HepG2 (cell line): ENCODE data around the gene NBL1. TPM values are rescaled to one million over a fixed set of nuclear protein-coding genes. Genes with fewer than 3 reads are reported as not detected.

Source experiments
- DZIP1 ChIP-seq: sonication (generic); formaldehyde crosslinking; IDR thresholded peaks from 2 replicates; pipeline ENCODE4 v1.5.0; 2020; ENCODE audit warnings: mild to moderate bottlenecking, missing genetic modification reagents
- E2F2 ChIP-seq: sonication (generic); formaldehyde crosslinking; IDR thresholded peaks from 2 replicates; pipeline ENCODE4 v1.4.0; 2020; ENCODE audit warnings: missing genetic modification reagents, borderline replicate concordance
- ESRRA ChIP-seq: sonication (generic); formaldehyde crosslinking; IDR thresholded peaks from 2 replicates; pipeline ENCODE4 v1.5.1; 2020; ENCODE audit warnings: mild to moderate bottlenecking, low read depth, missing genetic modification reagents
- KDM5B ChIP-seq: sonication (generic); formaldehyde crosslinking; IDR thresholded peaks from 2 replicates; pipeline ENCODE4 v1.4.0; 2020; ENCODE audit warnings: missing genetic modification reagents, mild to moderate bottlenecking, borderline replicate concordance
- MAF1 ChIP-seq: sonication (generic); formaldehyde crosslinking; IDR thresholded peaks from 2 replicates; pipeline ENCODE4 v1.5.0; 2020; ENCODE audit warnings: missing genetic modification reagents, borderline replicate concordance
- MLLT10 ChIP-seq: sonication (generic); formaldehyde crosslinking; IDR thresholded peaks from 2 replicates; pipeline ENCODE4 v1.4.0; 2020; ENCODE audit warnings: missing genetic modification reagents
- NFRKB ChIP-seq: fragments of 450-650 bp; IDR thresholded peaks from 2 replicates; pipeline ENCODE4 v1.6.1; 2017
- POGK ChIP-seq: sonication (generic); formaldehyde crosslinking; conservative IDR thresholded peaks from 2 replicates; pipeline ENCODE4 v1.8.0; 2022; ENCODE audit warnings: mild to moderate bottlenecking, moderate library complexity, missing genetic modification reagents
- RELA ChIP-seq: sonication (generic); formaldehyde crosslinking; IDR thresholded peaks from 2 replicates; pipeline ENCODE4 v1.4.0; 2020; ENCODE audit warnings: missing genetic modification reagents
- REST ChIP-seq, 2 experiments: IDR thresholded peaks; 2 replicates each; pipeline ENCODE4 v1.6.1; 2011 to 2012; ENCODE audit warnings: low read length in 2 of 2, borderline replicate concordance in 1 of 2, low read depth in 1 of 2, mild to moderate bottlenecking in 1 of 2, moderate library complexity in 1 of 2
- ZFP36L1 ChIP-seq: sonication (generic); formaldehyde crosslinking; IDR thresholded peaks from 2 replicates; pipeline ENCODE4 v1.8.0; 2022; ENCODE audit warnings: mild to moderate bottlenecking, missing genetic modification reagents, moderate library complexity
- ZNF503 ChIP-seq: sonication (generic); formaldehyde crosslinking; IDR thresholded peaks from 2 replicates; pipeline ENCODE4 v1.4.0; 2020; ENCODE audit warnings: missing genetic modification reagents
- ZNF768 ChIP-seq: sonication (generic); formaldehyde crosslinking; IDR thresholded peaks from 2 replicates; pipeline ENCODE4 v1.4.0; 2020; ENCODE audit warnings: missing genetic modification reagents
- ZNF782 ChIP-seq: sonication (generic); formaldehyde crosslinking; IDR thresholded peaks from 2 replicates; pipeline ENCODE4 v1.4.0; 2020; ENCODE audit warnings: missing genetic modification reagents, mild to moderate bottlenecking, borderline replicate concordance
- polyA plus RNA-seq, 8 experiments: library from polyadenylated mRNA; depleted of rRNA in 3 of 8; stranded (reverse) in 7 of 8; unstranded in 1 of 8; fragments of >200 nt; fragmentation: Illumina TruSeq in 4 of 8; extraction: Trizol in 4 of 8; gene quantifications; 2 replicates each; pipeline versions ENCODE4 v1.2.1 to v1.2.3, GENCODE V29; 2011 to 2016; ENCODE audit warnings: low read depth in 4 of 8, missing spikeins in 1 of 8, mixed read lengths in 1 of 8; ENCODE audit not compliant: insufficient read depth in 1 of 8
- total RNA-seq, 5 experiments: library from RNA; depleted of rRNA; stranded (reverse); fragments of >200 nt; fragmentation: Illumina TruSeq; extraction: Trizol; gene quantifications; 2 replicates each; pipeline ENCODE4 v1.2.3, GENCODE V29; 2016; ENCODE audit warnings: low read depth in 1 of 5

Gene NBL1
- total and polyA plus RNA-seq, 2 of the 13 experiments (the other 11 are each of a cell fraction or from before 2014, with no cell fraction given): 2.7 to 13.8 TPM

- TF ChIP-seq ZNF503 (0 out of 2 replicates have a peak, but pooled peaks have one; percentile 44), ZNF782 (CRISPR knock-in tag) (no peak; the same call in 1 of the 2 replicates), ESRRA (CRISPR knock-in tag) (peak; percentile 88), RELA (CRISPR knock-in tag) (peak; percentile 71; the same call in 1 of the 2 replicates), POGK (CRISPR knock-in tag) (no peak), NFRKB (0 out of 2 replicates have a peak, but pooled peaks have one; percentile 14), MAF1 (peak; percentile 61; the same call in 1 of the 2 replicates), ZFP36L1 (CRISPR knock-in tag) (0 out of 2 replicates have a peak, but pooled peaks have one; percentile 61), KDM5B (peak; percentile 63; the same call in 1 of the 2 replicates), DZIP1 (CRISPR knock-in tag) (0 out of 2 replicates have a peak, but pooled peaks have one; percentile 77), E2F2 (CRISPR knock-in tag) (0 out of 2 replicates have a peak, but pooled peaks have one; percentile 34), ZNF768 (CRISPR knock-in tag) (no peak; the same call in 1 of the 2 replicates), MLLT10 (CRISPR knock-in tag) (no peak), REST (IDR thresholded peaks at IDR 0.05; ENCODE audit: borderline replicate concordance in 1 of 2, low read depth in 1 of 2, low read length in 2 of 2) (no peak)
Observed at GRCh38 chr1:19596714-19597495, 47.2 kb upstream of the NBL1 start (continued).
